ENCODE data around the gene ATF2. TPM values are rescaled to one million over a fixed set of nuclear protein-coding genes. Genes with fewer than 3 reads are reported as not detected.

ATF2 gene
- total and polyA plus RNA-seq, 2 of the 8 experiments (the other 6 are each of a cell fraction or from before 2014, with no cell fraction given): 31.2 to 46.5 TPM

- no peak overlapping the region for H2AFZ ChIP-seq (ENCODE audit: low read length)
- H3K23ac ChIP-seq (ENCODE audit: insufficient read length): no peak overlapping the region
- DNase-seq (ENCODE audit: low read depth in 1 of 2, low spot score in 2 of 2) (no peak), FAIRE-seq (no peak)
- no peak overlapping the region for H2BK5ac ChIP-seq (ENCODE audit: low read depth, low read length)
- no peak overlapping the region for H2BK15ac ChIP-seq (ENCODE audit: low read length)
- no peak overlapping the region for H4K5ac ChIP-seq (ENCODE audit: insufficient read length, low read depth, low read length)
- no peak overlapping the region for H3K4me3 ChIP-seq (ENCODE audit: extremely low read depth in 1 of 4, insufficient read depth in 2 of 4, low read depth in 3 of 4, low read length in 4 of 4)
- no peak for TF ChIP-seq POLR2A (IDR thresholded peaks at IDR 0.05; ENCODE audit: control extremely low read depth in 1 of 2, low read depth in 2 of 2, low read length in 2 of 2)
- TF ChIP-seq, protein P1, sequence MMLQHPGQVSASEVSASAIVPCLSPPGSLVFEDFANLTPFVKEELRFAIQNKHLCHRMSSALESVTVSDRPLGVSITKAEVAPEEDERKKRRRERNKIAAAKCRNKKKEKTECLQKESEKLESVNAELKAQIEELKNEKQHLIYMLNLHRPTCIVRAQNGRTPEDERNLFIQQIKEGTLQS (IDR thresholded peaks at IDR 0.05; ENCODE audit: insufficient read depth, low read depth, low read length): no peak
- no peak for TF ChIP-seq SRF (IDR thresholded peaks at IDR 0.05; ENCODE audit: low read depth, low read length)
- TF ChIP-seq SAP30 (IDR thresholded peaks at IDR 0.05; ENCODE audit: insufficient read depth, insufficient replicate concordance, low read length): no peak
- no peak for TF ChIP-seq SUZ12 (IDR thresholded peaks at IDR 0.05; ENCODE audit: low read length)
- no peak for TF ChIP-seq CHD1 (IDR thresholded peaks at IDR 0.05; ENCODE audit: low read depth, low read length)
- no peak for TF ChIP-seq JUN (IDR thresholded peaks at IDR 0.05; ENCODE audit: low read depth, low read length)
- no peak for TF ChIP-seq ZNF274 (IDR thresholded peaks at IDR 0.05; ENCODE audit: borderline replicate concordance, extremely low read depth, low read length)
- no peak overlapping the region for H3K4me2 ChIP-seq (ENCODE audit: insufficient read depth in 1 of 2, low read depth in 2 of 2, low read length in 2 of 2)
- H3K4me1 ChIP-seq (replicated peaks in 1 of 4; ENCODE audit: control insufficient read depth in 3 of 4, insufficient read depth in 4 of 4, low read length in 3 of 4): no peaks in the 10 kb centered on the region
- no peak overlapping the region for H3K14ac ChIP-seq (ENCODE audit: insufficient read length)
- H2AK5ac ChIP-seq (ENCODE audit: low read depth, low read length): no peak overlapping the region
- no peaks in the 10 kb centered on the region for H3K23me2 ChIP-seq (ENCODE audit: low read depth, low read length)
- ChIA-PET POLR2A (ENCODE audit: partially characterized antibody) (no interaction called here), CTCF (ENCODE audit: partially characterized antibody) (interaction anchor here (5.5 kb wide), 1 partner anchor 15 kb away, joined by 24 read pairs; no protein-coding TSS in a partner anchor)
- no peak overlapping the region for H3K27ac ChIP-seq (ENCODE audit: low read depth, low read length)
- H4K20me1 ChIP-seq (replicated peaks in 1 of 2; ENCODE audit: control insufficient read depth in 1 of 2, insufficient read depth in 2 of 2, low read length in 2 of 2): peaks cover 0 to 2% of the 10 kb centered on the region in 2 experiments
- no peaks in the 10 kb centered on the region for H3K9me3 ChIP-seq (ENCODE audit: insufficient read depth in 2 of 2, low read depth in 1 of 2, low read length in 1 of 2)
- H3K79me2 ChIP-seq (ENCODE audit: control insufficient read depth in 1 of 2, insufficient read depth in 2 of 2, low read length in 2 of 2): peaks cover 0 to 11% of the 10 kb centered on the region in 2 experiments; a peak in 1 of 4 replicates
- H4K91ac ChIP-seq (replicated peaks; ENCODE audit: insufficient read length, low read length): no peak overlapping the region
- 94% methylated on average over 1 of the region's 1 CpG; no CpG with 5 or more reads in 1 of the 2 experiments for WGBS, 2 experiments (ENCODE audit: extremely low coverage in 1 of 2, insufficient coverage in 1 of 2, insufficient read length in 1 of 2, insufficient replicate concordance in 2 of 2, low coverage in 1 of 2, low lambda C conversion rate in 2 of 2, missing lambda C conversion rate in 1 of 2)
- H3K56ac ChIP-seq (replicated peaks; ENCODE audit: insufficient read length, low read depth, low read length): no peak overlapping the region
- no peak overlapping the region for H2BK120ac ChIP-seq (replicated peaks; ENCODE audit: low read depth, low read length)
- H4K8ac ChIP-seq (ENCODE audit: extremely low read depth, insufficient read depth, low read length): no peak overlapping the region
- H3K36me3 ChIP-seq (ENCODE audit: control insufficient read depth in 2 of 4, insufficient read depth in 4 of 4, low read length in 3 of 4): peaks cover 0 to 21% (median 5%) of the 10 kb centered on the region in 4 experiments; a peak in 5 of 8 replicates
- H2BK12ac ChIP-seq (ENCODE audit: low read depth, low read length): no peak overlapping the region
- no peak overlapping the region for H3K9ac ChIP-seq (replicated peaks in 1 of 4; ENCODE audit: extremely low read depth in 1 of 4, low read depth in 3 of 4, low read length in 3 of 4)
- H3K4ac ChIP-seq (replicated peaks; ENCODE audit: insufficient read length, low read depth, low read length): no peak overlapping the region
- no peak overlapping the region for H3K18ac ChIP-seq (ENCODE audit: extremely low read depth, low read length)
- H3K79me1 ChIP-seq (ENCODE audit: low read depth, low read length): no peaks in the 10 kb centered on the region
- H2BK20ac ChIP-seq (ENCODE audit: low read length): no peak overlapping the region
- H3K27me3 ChIP-seq (replicated peaks in 1 of 4; ENCODE audit: control insufficient read depth in 3 of 4, extremely low read depth in 1 of 4, insufficient read depth in 3 of 4, low read length in 3 of 4): no peaks in the 10 kb centered on the region
Measured at GRCh38 chr2:175126661-175127060, 41.3 kb downstream of the ATF2 start.
